Activated naive CD4-positive, alpha-beta T cell treated with anti-CD3 and anti-CD28 coated beads, Interleukin-2, amount 50 U/mL, for 72 hours (primary cell): ENCODE measurements around the gene DGKB. TPM values are rescaled to one million over a fixed set of nuclear protein-coding genes. Genes with fewer than 3 reads are reported as not detected.
A peak's percentile ranks its signal among the peaks of the same experiment; 100 is the strongest.

Experiments
- ATAC-seq, 2 donors: fragments of 150-1000 bp; cut with Tn5 transposase; 2 replicates each; pipeline ENCODE4 v1.10.0; 2021; ENCODE audit warnings: mild to moderate bottlenecking in 2 of 2, moderate library complexity in 2 of 2
- DNase-seq, 2 donors: peaks; one replicate each; pipeline ENCODE4 v3.0.0; 2021 to 2022; ENCODE audit warnings: low spot score in 2 of 2
- H3K27ac Mint-ChIP-seq, 2 donors: one replicate each; pipeline ENCODE4 v1.8.0; 2022; ENCODE audit warnings: mild to moderate bottlenecking in 2 of 2, mixed read lengths in 2 of 2
- H3K36me3 Mint-ChIP-seq, 2 donors: one replicate each; pipeline ENCODE4 v1.8.0; 2022; ENCODE audit warnings: mixed read lengths in 2 of 2
- H3K9me3 Mint-ChIP-seq, 2 donors: one replicate each; pipeline ENCODE4 v1.8.0; 2022; ENCODE audit warnings: mixed read lengths in 2 of 2
- total RNA-seq, 2 donors: library from RNA; stranded (reverse); gene quantifications; one replicate each; pipeline ENCODE4 v1.2.3, GENCODE V29; 2022

The DGKB gene
- total RNA-seq, 2 donors from 2014 or later, result not detected

DNA sequence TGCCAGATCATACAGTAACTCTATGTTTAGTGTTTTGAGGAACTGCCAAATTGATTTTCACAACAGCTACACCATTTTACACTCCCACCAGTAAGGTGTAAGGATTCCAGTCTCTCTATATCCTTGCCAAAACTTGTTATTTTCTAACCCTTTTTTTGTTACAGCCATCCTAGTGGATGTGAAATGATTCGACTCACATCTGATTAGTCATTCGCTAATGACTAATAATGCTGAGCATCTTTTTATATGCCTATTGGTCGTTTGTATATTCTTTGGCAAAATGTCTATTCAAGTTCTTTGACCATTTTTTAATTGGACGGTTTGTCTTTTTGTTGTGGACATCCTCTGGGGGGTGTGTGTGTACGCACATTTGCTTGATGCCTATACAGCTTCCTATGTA lies 142.8 kb downstream of the DGKB start:
- Mint-ChIP-seq H3K9me3 (peaks cover 8 to 10% of the 10 kb centered on the region in 2 donors), H3K36me3 (no peaks in the 10 kb centered on the region), H3K27ac (no peak overlapping the region)
- ATAC-seq (no peak), DNase-seq (no peak)

DNA sequence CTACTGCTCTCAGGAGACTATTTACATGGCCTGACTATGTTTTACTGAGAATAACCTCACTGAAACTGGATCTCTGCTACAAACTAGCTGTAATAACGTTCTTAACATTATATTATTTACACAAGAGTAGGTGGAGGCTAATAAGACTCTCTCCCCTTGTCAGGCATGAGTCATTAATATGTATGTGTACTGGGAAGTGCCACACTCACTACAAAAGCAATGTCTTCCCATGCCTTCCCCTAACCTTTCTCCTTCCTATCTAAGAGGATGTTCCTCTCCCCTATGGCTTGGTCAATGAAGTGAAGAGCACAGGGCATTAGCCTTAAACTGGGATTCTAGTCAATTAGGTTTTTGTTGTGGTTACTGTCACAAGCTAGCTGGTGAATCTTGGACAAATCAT lies 147.9 kb downstream of the DGKB start:
- Mint-ChIP-seq H3K36me3 (no peaks in the 10 kb centered on the region), H3K9me3 (peaks cover 4 to 10% of the 10 kb centered on the region in 2 donors), H3K27ac (peak overlapping the region in 1 of 2 donors; percentile 36)
- DNase-seq (no peak), ATAC-seq (no peak)

DNA sequence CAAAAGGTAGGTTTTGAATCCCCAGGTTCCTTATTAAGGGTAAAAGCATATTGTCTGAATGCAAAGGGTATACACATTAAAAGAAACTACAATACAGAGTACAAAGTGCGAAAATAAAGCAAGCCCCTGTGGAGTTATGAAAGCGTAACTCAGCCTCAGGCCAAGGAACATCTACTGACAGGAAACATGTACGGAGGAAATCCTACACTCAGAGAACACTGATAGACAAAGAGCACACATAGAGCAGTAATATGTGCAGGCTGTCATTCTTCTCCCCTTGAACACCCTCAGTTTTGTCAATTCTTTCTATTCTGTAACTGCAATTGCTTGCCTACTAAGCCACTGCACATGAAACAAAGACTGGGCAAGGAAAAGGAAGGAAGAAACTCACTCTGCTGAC lies 150.2 kb downstream of the DGKB start:
- no peak for ATAC-seq
- Mint-ChIP-seq H3K36me3 (no peaks in the 10 kb centered on the region), H3K27ac (no peak overlapping the region)

DNA sequence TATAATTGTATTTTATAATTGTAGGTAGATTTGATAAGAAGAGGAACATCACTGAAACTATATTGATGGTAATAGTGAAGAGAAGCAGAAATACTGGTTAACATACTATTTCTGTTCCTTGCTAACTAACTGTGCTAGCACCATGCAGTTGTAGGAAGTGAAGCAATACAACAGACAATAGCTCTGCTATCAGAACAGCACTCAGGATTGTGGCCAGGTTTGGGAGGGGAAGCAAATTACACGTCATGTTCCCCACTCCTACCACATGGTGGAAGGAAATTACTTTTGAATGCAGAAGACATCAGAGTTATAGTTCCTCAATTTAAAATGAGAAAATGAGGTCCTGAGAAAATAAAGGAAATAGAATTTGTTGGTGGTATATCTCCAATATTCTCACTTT lies 151.1 kb downstream of the DGKB start:
- Mint-ChIP-seq H3K27ac (no peak overlapping the region), H3K9me3 (peaks cover 9 to 14% of the 10 kb centered on the region in 2 donors), H3K36me3 (no peaks in the 10 kb centered on the region)
- ATAC-seq (no peak), DNase-seq (no peak)

More for the DNA sequence above, 150.2 kb downstream of the DGKB start:
- no peak for DNase-seq
- peaks cover 9 to 14% of the 10 kb centered on the region in 2 donors for H3K9me3 Mint-ChIP-seq

DNA sequence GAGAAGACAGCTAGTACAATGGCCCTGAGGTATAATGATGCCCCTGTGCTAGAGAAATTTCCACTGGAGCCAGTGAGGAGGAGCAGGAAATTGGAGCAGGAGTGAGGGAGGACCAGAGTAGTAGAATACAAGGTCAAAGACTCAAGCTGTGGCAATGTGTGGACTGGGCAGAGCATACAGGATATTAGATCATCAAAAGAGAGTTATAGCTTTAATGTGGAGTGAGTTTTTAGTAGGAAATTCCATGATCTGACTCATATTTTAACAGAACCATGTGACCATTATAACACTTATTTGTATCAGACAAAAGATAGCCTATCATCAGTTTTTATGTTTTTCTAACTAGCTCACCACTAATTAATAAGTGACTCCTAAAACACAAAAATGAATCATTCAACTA lies 154.1 kb downstream of the DGKB start:
- Mint-ChIP-seq H3K27ac (no peak overlapping the region), H3K36me3 (no peaks in the 10 kb centered on the region), H3K9me3 (peaks cover 9% of the 10 kb centered on the region in 2 donors)
- no peak for DNase-seq
- no peak for ATAC-seq

DNA sequence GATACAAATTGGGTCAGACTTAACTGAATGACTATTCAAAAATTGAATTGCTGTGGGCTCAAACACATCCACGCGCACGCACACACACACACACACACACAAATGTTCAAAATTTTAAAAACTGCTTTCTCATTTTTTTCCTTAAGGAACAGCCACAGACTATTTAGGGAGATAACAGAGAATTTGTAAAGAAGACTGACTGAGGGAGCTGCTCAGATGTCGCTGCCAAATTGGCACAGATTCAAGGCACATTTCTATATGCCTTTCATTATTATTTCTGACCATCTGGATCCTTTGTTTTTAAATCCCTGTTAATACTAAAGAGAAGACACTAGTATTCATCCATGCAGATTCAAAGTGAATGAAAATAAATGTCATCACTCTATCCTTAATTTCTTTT lies 154.8 kb downstream of the DGKB start:
- Mint-ChIP-seq H3K27ac (no peak overlapping the region), H3K9me3 (peaks cover 9% of the 10 kb centered on the region in 2 donors), H3K36me3 (no peaks in the 10 kb centered on the region)
- DNase-seq (no peak), ATAC-seq (no peak)

DNA sequence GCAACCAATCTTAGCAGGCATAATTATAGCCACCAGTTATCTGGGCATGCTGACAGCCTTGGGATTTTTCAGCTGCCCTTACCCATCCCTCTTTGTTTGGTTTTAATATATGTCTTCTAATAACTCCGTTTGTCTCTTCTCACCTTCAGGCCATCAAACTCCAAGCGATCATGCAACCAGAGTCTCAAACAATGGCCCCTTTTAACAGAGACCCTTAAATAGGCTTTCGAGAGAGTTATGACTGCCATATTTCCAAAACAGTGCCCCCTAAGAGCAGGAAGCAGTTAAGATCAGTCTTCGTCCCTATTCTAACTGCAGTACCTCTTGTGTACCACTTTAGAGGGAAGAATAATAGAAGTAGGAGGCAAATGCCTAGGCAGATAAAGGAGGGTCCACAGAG lies 157.5 kb downstream of the DGKB start:
- Mint-ChIP-seq H3K36me3 (no peaks in the 10 kb centered on the region), H3K27ac (no peak overlapping the region), H3K9me3 (peaks cover 8 to 13% of the 10 kb centered on the region in 2 donors)
- DNase-seq (no peak), ATAC-seq (no peak)

DNA sequence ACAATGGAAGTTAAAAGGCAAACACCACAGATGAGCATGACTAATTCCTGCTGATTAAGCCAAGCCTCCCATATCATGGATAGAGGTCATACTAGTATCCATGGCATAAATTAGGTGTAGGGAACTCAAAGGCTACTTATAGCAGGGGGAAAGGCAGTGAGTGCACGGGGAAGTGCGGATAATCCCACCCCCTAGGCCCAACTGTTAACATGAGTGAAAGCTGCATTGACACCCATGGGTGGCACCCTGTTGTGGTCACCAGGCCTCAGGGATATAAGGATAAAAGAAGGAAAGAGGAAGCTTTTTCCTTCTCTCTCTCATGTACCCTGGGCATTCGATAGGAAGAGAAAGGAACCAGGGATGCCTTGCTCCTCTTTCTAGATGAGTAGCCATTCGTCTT lies 161.9 kb downstream of the DGKB start:
- no peak for ATAC-seq
- Mint-ChIP-seq H3K27ac (no peak overlapping the region), H3K9me3 (peaks cover 12 to 20% of the 10 kb centered on the region in 2 donors), H3K36me3 (no peaks in the 10 kb centered on the region)
- DNase-seq, result no peak

DNA sequence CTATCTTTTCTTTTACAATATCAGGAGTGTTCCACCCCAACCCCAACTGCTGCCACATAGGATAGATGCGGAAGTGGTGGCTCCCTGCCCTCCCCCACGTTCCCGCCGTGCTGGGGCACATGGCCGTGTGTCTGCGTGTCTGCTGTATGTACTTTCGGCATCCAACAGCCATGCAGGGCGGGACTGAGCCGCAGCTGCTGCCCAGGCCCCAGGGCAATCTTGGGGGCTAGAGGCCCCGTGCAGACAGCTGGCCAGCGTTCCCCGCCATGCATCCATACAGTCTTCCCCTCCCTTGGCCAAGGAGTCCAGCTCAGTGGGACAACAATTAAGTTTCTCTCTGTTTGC lies 162.7 kb downstream of the DGKB start:
- DNase-seq, result no peak
- H3K27ac Mint-ChIP-seq, result no peak overlapping the region
- peaks cover 12 to 20% of the 10 kb centered on the region in 2 donors for H3K9me3 Mint-ChIP-seq
- no peaks in the 10 kb centered on the region for H3K36me3 Mint-ChIP-seq
- no peak for ATAC-seq

DNA sequence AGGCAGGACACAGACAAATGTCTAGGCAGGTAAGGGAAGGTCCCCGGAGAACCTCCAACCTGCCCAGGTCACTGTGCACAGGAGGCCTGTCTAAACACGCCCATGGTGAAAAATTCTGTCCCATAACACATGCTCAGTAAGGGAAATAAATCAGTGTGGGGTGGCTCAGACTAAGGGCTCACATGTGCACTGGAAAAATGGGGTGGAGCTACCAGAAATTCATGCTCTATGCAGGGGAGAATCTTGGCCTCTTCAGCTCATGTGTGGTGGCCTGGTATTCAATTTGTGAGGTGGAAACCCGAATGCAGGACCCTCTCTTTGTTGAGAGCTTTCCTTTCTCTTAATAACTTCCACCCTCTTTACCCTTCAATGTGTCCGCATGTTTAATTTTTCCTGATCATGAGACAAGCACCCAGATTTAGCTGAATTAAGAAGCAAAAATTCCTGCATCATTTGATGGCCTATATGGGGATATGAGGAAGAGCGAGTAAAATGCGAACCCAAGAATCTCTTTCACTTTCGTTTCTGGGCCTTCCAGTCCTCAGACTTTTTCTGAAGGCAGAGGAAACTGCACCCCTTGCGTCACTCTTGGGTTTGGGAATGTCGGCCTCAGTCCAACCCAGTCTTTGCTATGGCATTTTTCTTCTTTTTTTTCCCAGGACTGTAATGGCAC lies 163.2 kb downstream of the DGKB start:
- no peaks in the 10 kb centered on the region for H3K36me3 Mint-ChIP-seq

DNA sequence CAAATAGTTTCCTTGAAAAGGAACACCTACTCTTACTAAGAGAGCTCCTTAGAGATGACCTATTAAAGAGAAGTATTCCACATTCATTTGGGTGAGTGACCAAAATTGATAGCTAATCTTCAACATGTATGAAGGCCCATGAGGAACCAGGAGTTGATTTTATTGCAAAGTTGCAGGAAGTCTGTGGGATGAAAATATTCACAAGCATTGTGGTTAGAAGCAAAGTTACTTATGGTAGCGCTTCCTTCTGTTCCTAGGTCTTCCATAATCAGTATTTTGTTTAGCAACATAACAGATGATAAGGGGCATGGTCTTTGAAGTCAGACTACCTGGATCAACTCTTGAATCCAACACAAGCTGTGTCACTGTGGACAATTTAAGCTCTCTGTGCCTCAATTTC lies 164.5 kb downstream of the DGKB start:
- H3K36me3 Mint-ChIP-seq, result no peaks in the 10 kb centered on the region
- ATAC-seq, result no peak
- no peak overlapping the region for H3K27ac Mint-ChIP-seq
- DNase-seq, result no peak
- H3K9me3 Mint-ChIP-seq, result peaks cover 12 to 20% of the 10 kb centered on the region in 2 donors

More for the DNA sequence above, 163.2 kb downstream of the DGKB start:
- DNase-seq, result no peak
- Mint-ChIP-seq H3K9me3 (peaks cover 12 to 20% of the 10 kb centered on the region in 2 donors), H3K27ac (no peak overlapping the region)
- no peak for ATAC-seq

DNA sequence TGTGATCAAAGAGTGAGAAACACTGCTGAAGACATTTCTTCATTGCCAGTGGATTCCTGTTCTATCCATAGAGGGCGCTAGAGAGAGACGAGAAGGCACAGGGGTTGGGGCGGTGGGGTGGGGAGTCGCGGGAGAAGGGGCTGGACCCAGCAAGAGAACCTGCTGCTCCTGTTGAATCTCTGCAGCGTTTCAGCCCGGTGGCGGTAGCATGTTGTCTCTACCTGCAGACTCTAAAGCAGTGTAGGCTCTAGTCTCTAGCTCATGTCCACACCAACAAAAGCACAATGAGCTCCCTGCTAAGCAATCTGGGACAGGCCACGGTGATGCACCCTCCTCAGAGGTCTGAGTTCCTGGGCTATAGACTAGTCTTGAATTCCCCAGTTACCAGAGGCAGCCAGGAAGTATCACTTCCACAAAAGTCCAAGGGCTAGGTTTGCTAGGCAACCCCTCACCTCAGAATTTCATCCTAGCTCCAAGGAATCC lies 167.7 kb downstream of the DGKB start:
- no peak for DNase-seq
- no peak for ATAC-seq
- Mint-ChIP-seq H3K27ac (no peak overlapping the region), H3K36me3 (no peaks in the 10 kb centered on the region), H3K9me3 (peaks cover 11 to 16% of the 10 kb centered on the region in 2 donors)

DNA sequence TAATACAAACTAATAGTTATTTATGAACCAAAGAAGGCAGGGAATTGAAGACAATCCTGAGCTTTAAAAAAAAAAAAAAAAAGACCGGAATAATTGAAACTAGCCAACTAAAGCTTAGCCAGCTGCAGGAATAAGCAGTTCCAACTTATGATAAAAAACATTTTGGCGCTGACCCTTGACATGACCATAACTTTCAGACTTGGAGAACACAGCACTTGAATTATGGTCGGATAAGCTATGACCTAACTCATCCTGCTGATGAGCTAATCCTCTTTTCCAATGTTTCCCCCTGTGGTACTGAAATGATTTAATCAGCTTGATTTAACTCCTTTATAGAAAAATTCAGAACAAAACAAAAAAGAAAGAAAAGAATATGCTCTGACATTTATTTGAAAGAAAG lies 181.8 kb downstream of the DGKB start:
- DNase-seq (no peak), ATAC-seq (no peak)
- H3K36me3 Mint-ChIP-seq, result no peaks in the 10 kb centered on the region
- no peak overlapping the region for H3K27ac Mint-ChIP-seq
- H3K9me3 Mint-ChIP-seq, result no peaks in the 10 kb centered on the region

DNA sequence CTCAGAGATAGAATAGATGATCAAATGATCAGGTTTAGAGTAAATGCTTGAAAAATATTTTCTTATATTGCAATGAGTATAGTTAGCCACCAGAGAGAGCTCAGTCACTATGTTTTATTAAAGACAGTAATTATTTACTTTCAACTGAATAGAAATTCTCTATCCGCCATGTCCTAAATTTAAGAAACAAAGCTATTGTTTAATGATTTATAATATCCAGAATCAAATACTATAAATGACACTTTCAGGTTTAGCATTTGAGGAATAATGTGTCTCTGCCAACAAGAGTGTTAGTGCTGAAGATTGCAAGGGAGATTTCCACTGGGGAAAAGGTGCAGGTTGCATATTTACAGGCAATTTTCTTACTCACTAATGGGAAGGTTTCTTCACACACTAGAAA lies 184.7 kb downstream of the DGKB start:
- no peaks in the 10 kb centered on the region for H3K9me3 Mint-ChIP-seq
- no peaks in the 10 kb centered on the region for H3K36me3 Mint-ChIP-seq
- ATAC-seq (no peak), DNase-seq (no peak)
- no peak overlapping the region for H3K27ac Mint-ChIP-seq

DNA sequence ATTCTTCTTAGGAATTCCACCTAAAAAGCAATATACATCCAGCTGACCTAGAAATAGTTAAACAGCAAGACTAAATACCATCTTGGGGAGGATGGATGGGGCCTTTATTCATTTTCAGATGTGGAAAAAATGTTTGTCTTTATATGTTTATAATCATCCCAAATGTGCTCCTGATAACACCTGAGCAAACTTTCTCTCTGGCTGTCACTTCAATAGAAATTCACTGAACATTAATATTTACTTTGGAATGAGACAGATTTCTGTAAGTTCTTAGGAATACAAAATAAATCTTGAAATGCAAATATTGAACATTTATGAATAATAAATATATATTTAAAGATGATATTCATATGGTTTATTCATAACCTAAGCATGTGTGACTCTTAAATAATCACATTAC lies 185.4 kb downstream of the DGKB start:
- Mint-ChIP-seq H3K9me3 (no peaks in the 10 kb centered on the region), H3K36me3 (no peaks in the 10 kb centered on the region), H3K27ac (no peak overlapping the region)
- ATAC-seq (no peak), DNase-seq (no peak)

DNA sequence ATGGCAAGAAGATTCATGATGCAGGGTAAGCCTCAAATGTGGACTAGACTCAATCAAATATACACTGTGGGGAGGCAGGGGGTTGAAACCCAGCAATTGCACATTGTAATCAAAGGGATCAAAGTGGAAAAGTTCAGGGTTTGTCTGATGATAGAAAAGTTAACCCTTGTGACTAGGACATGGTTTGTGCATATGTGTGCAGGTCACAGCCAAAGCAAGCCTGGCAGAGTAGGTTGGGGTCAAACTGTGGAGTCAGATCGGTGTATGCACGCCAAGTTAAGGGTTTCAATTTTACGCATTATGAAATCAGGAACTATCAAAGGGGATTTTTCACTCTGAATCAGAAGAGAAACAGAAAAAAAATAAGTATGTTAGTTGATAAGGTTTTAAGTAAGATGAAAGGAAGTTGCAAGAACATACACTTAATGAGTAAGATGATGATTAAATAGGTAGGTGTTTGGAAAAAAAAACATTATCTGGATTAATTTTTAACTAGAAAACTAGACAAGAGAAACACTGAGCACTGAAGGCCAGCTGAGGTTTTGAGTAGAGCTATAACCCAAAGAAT lies 188.3 kb downstream of the DGKB start:
- DNase-seq (no peak), ATAC-seq (peak in 1 of 2 donors; percentile 86)
- Mint-ChIP-seq H3K9me3 (peaks cover 0 to 6% of the 10 kb centered on the region in 2 donors), H3K27ac (no peak overlapping the region), H3K36me3 (no peaks in the 10 kb centered on the region)

DNA sequence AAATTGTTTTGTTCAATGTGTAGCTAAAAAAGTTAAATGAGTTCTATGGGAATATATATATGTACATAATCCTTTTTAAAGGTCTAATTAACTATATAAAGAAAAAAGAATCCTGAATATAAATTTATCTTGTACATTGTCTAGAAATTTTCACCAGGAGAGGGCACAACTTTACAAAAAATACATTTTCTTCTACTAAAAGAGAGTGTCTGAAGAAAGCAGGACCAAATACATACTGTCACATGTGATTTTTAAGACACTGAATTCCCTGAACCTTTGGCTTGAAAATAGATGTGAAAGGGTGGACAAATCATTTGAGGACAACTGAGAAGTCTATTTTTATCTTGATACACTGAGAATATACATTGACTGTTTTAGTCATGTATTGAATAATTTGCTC lies 204.3 kb downstream of the DGKB start:
- DNase-seq (no peak), ATAC-seq (no peak)
- no peaks in the 10 kb centered on the region for H3K36me3 Mint-ChIP-seq
- H3K27ac Mint-ChIP-seq, result no peak overlapping the region
- H3K9me3 Mint-ChIP-seq, result no peaks in the 10 kb centered on the region

DNA sequence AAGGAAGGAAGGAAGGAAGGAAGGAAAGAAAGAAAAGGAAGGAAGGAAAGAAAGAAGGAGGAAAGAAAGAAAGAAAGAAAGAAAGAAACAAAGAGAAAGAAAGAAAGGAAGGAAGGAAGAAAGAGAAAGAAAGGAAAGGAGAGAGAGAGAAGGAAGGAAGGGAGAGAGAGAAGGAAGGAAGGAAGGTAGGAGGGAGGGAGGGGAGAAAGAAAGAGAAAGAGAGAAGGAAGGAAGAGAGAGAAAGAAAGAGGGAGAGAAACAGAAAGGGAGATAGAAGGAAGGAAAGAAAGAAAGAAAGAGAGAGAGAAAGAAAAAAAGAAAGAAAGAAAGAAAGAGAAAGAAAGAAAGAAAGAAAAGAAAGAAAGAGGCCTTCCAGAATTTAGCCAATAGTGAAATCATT lies 204.9 kb downstream of the DGKB start:
- DNase-seq, result no peak
- ATAC-seq, result no peak
- Mint-ChIP-seq H3K27ac (no peak overlapping the region), H3K36me3 (no peaks in the 10 kb centered on the region), H3K9me3 (no peaks in the 10 kb centered on the region)
